Stimulated activated CD4-positive, alpha-beta T cell treated with anti-CD3 and anti-CD28 coated beads, Interleukin-1b, Interleukin-23, amount 100 ng/mL, for 4 hours (primary cell): Measurements from ENCODE around the gene SETD6.
A peak's percentile ranks its signal among the peaks of the same experiment; 100 is the strongest.

Source experiments
- DNase-seq, 2 donors: peaks; one replicate each; pipeline ENCODE4 v3.0.0-alpha.2; 2020; ENCODE audit warnings: low read depth in 2 of 2

The SETD6 gene

GRCh38 chr16:58493756-58494431 is 21.4 kb upstream of the SETD6 start:
- no peak for DNase-seq

- DNase-seq: peak; percentile 15 to 36
Observed at GRCh38 chr16:58494981-58495520, 20.3 kb upstream of the SETD6 start.

DNA sequence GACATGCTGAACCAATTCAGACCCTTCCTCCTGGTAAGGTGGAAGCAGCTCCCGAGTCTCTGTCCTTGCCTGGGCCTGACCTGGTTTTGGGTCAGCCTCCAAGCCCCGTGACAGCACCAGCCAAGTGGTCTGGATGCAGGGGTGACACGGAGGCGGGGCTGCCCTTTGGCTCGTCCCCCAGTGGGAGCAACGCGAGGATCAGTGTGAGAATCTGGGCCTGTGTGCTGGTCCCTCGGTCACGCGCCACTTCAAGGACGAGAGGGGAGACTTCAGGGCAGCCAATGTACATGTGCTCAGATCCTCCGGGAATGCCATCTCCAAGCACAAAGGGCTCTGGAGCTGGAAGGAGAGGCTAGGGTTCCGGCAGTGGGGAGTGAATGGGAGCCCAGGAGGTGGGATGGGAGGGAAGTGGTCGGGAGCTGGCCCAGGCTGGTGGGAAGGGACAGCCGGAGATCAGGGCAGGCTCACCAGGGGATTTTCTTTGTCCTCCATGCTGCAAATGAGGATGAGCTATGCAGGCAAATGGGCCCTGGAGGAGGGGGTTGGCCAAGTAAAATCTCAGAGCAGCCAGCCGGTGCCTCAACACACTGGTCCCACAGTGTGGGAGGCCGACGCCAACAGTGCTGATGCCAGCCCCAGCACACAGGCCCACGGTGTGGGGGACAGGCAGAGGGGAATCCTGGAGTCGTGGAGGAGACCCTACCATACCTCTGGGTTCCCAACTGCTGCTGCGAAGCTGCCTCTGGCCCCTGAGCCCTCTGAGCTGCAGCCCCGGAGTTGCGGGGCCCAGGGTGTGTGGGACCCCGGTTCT is 19.6 kb upstream of the SETD6 start:
- DNase-seq: no peak

- no peak for DNase-seq
Observed at GRCh38 chr16:58497468-58497867, 17.8 kb upstream of the SETD6 start.

GRCh38 chr16:58497935-58498334 is 17.4 kb upstream of the SETD6 start:
- no peak for DNase-seq

GRCh38 chr16:58498341-58499091 is 16.8 kb upstream of the SETD6 start:
- no peak for DNase-seq

DNA sequence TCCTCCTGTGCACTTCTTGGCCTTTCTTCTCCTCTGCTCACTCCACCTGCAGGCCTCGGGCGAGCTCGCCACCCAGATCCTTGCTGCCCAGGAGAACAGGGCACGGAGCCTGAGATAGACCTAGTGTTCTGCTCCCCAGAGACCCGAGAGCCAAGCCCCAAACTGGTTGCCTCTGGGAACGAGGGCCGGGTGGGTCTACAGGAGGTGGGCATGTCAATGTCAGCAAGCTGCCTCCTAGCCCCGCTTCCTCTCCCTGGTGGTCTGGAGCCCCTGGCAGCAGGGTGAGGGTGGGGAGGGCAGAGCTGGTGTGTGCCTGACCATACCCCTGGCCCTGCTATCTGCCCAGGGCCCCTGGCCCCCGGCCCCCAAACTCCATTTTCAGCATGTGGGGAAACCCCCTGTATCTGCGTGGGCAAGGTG is 16.2 kb upstream of the SETD6 start:
- no peak for DNase-seq

DNA sequence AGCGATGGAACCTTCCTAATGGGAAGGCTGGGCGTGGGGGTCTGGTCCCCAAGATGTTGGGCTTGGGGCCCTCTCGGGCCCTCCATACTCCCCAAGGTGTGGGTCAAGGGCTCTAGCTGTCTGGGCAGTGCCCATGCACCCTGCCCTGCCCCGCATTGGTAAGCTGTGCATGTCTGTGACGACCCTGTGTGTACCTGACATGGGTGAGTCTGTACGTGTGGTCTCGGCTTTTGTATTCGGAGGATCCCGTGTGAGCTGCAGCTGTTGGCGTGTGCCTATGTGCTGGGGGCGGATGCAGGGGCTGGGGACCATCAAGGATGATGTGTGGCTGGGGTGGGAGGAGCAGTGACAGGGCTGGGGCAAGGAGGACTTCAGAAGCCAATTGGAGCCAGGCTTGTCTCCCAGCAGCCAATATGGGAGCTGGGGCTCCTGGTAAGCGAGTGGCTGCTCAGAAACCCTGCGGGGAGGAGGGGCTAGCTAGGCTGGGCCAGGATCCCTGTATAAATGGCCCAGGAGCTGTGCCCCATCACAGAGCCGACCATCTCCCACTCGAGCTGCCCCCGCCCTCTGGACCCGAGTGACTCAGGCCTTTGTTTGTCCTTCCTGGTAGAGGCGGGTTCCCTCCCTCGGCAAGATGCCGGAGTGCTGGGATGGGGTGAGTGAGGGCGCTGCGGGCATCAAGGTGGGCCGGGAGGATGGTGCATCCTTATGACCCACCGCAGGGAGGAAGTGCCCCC is 15.5 kb upstream of the SETD6 start, which contains the start of gene NDRG4:
Gene NDRG4 (plus strand): TSS at position 529 of the 737 bp plus-strand sequence. CDS start 106 bp downstream, at position 635.
- DNase-seq: no peak

DNA sequence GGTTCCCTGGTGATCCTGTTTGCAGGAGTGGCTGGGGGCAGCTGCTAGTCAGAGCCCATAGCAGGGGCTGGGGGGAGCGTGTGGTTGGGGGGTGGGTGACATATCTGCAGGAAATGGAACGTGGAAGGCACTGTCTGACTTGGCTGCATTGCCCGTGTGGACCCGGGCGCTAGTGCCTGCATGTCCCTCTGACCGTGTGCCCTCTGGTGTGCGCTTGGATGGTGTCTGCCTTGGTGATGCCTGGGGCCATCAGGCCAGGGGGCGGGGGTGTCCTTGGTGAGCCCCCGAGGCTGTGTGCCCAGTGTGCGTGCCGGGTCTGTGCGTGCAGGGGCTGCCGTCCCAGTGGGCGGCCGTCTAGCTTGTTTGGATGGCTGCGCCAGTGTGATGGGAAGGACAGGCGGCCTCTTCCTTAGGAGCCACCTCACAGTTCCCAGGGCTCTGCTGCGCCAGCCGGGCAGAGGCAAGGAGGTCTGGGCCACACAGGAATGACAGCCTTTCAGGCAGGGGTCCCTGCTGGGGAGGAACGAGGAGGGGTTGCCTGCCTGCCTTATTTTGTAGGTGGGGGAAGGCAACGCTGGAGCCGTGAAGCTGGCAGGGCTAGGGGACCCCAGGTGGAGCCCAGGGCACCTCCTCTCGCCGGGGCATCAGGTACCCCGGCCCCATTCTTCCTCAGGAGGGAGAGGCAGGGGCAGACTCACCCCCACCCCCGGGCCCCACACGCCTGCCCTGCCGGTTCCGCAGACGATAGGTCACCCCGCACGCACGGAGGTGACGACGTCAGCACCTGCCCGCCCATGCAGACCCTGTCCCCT is 14.7 kb upstream of the SETD6 start:
- no peak for DNase-seq

GRCh38 chr16:58501242-58502131 is 13.8 kb upstream of the SETD6 start:
- peak; percentile 25 to 44 for DNase-seq

GRCh38 chr16:58502217-58502921 is 12.9 kb upstream of the SETD6 start:
- no peak for DNase-seq

GRCh38 chr16:58503166-58503862 is 12.0 kb upstream of the SETD6 start:
- no peak for DNase-seq

- DNase-seq: no peak
Observed at GRCh38 chr16:58503863-58504688, 11.2 kb upstream of the SETD6 start.

GRCh38 chr16:58506241-58507194 is 8.8 kb upstream of the SETD6 start:
- no peak for DNase-seq

DNA sequence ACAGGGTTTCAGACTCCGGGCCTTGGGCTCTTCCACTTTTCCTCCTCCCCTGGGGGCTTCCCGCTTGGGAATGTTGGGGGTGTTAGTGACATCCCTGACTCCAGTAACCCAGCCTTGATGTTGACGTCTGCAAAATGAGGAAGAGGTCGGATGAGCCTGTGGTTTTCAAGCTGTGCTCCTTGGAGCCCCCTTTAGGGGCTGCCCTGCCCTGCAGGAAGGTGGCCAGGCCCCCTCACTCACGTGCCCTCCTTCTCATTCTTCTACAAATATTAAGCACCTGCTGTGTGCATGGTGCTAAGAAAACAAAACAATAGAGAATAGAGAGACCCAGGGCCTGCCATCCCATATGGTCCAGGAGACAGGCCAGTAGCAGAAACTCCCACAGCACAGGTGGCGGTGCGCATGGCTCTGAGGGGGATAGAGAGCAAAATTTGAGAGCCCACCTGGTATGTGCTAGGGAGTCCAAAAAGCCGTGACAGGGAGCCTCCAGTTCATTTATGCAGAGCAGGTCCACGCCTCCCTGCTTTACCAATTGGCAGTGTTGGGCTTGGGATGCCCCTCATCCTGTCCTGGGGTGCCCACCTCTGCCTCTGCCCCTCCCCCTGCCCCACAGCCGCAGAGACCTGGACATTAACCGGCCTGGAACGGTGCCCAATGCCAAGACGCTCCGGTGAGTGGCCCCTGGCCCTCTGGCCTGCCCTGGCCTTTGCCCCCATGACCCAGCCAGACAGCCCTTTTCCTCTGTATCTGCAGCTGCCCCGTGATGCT is 7.9 kb upstream of the SETD6 start:
- DNase-seq: no peak
